A549 (cell line): Measurements from ENCODE around the gene PPP2R2C. TPM values are rescaled to one million over a fixed set of nuclear protein-coding genes. Genes with fewer than 3 reads are reported as not detected.

Experiments used
- ATAC-seq, 2 experiments: fragments of 200-7000 bp in 1 of 2; fragments of >200 bp in 1 of 2; cut with Nextera tagmentation in 1 of 2; cut with Tn5 transposase in 1 of 2; 3 replicates each; pipeline versions ENCODE4 v1.8.0 to v1.9.1; 2018 to 2020; ENCODE audit warnings: mild to moderate bottlenecking in 1 of 2, moderate library complexity in 1 of 2
- CTCF ChIA-PET: fragments of 300-600 bp; sonication (Branson Sonifier 250); formaldehyde crosslinking; extraction: SDS; loops from one replicate; lab custom pipeline; 2021; ENCODE audit warnings: antibody characterized with exemption, inconsistent platforms; lab: Yijun Ruan, JAX
- POLR2A ChIA-PET: fragments of 350-600 bp; formaldehyde crosslinking; extraction: SDS; loops from one replicate; lab custom pipeline; 2021; ENCODE audit warnings: antibody characterized with exemption, inconsistent platforms; lab: Yijun Ruan, JAX
- DNase-seq, 2 experiments: peaks; one replicate each; pipeline versions ENCODE4 v3.0.0 to v3.0.0-alpha.2; 2011 to 2016; ENCODE audit warnings: low read depth in 1 of 2, low spot score in 1 of 2
- FAIRE-seq: peaks from 2 replicates; lab custom pipeline; 2011; peaks lifted over from hg19 to GRCh38; lab: Jason Lieb, UNC
- H3K27ac ChIP-seq, 2 experiments: fragments of >200 bp; sonication (Bioruptor Twin); formaldehyde crosslinking; 3 replicates each; pipeline ENCODE4 v1.5.1; 2016 to 2017
- H3K4me1 ChIP-seq: fragments of >200 bp; sonication (Bioruptor Twin); formaldehyde crosslinking; 3 replicates; pipeline ENCODE4 v1.6.1; 2016
- H3K4me2 ChIP-seq: fragments of >200 bp; sonication (Bioruptor Twin); formaldehyde crosslinking; 3 replicates; pipeline ENCODE4 v1.6.1; 2016
- H3K4me3 ChIP-seq: fragments of >200 bp; sonication (Bioruptor Twin); formaldehyde crosslinking; 3 replicates; pipeline ENCODE4 v1.5.1; 2016
- H3K9me3 ChIP-seq: fragments of >200 bp; sonication (Bioruptor Twin); formaldehyde crosslinking; 3 replicates; pipeline ENCODE4 v1.6.1; 2016
- BHLHE40 ChIP-seq: IDR thresholded peaks from 2 replicates; pipeline ENCODE4 v1.6.1; 2012; ENCODE audit warnings: low read depth, low read length, inconsistent platforms
- CHD4 ChIP-seq: fragments of 200-600 bp; sonication (generic); IDR thresholded peaks from 2 replicates; pipeline ENCODE4 v1.6.1; 2016; ENCODE audit warnings: antibody characterized with exemption, mild to moderate bottlenecking, borderline replicate concordance
- E2F6 ChIP-seq: IDR thresholded peaks from 2 replicates; pipeline ENCODE4 v1.6.1; 2012; ENCODE audit warnings: low read depth, borderline replicate concordance
- EHMT2 ChIP-seq: fragments of 200-600 bp; sonication (generic); IDR thresholded peaks from 2 replicates; pipeline ENCODE4 v1.6.1; 2016; ENCODE audit warnings: antibody characterized with exemption, low read depth, mild to moderate bottlenecking, moderate library complexity
- FOSL2 ChIP-seq, 2 experiments: fragments of 450-650 bp in 1 of 2; fragments of >200 bp in 1 of 2; sonication (Bioruptor Twin) in 1 of 2; formaldehyde crosslinking; IDR thresholded peaks; 2 replicates each; pipeline versions ENCODE4 v1.5.0 to v1.6.1; 2016 to 2020; ENCODE audit warnings: mild to moderate bottlenecking in 1 of 2, moderate library complexity in 1 of 2
- FOXS1 ChIP-seq: fragments of 250-450 bp; sonication (Bioruptor Pico); IDR thresholded peaks from 2 replicates; pipeline ENCODE4 v1.5.0; 2020; ENCODE audit warnings: mild to moderate bottlenecking, moderate library complexity
- HMGXB4 ChIP-seq: fragments of 250-450 bp; sonication (Bioruptor Pico); IDR thresholded peaks from 2 replicates; pipeline ENCODE4 v1.5.0; 2021; ENCODE audit warnings: mild to moderate bottlenecking, moderate library complexity, borderline replicate concordance
- KDM5A ChIP-seq: fragments of 200-600 bp; sonication (generic); IDR thresholded peaks from 2 replicates; pipeline ENCODE4 v1.6.1; 2016; ENCODE audit warnings: antibody characterized with exemption, mild to moderate bottlenecking
- MAZ ChIP-seq: fragments of 150-350 bp; IDR thresholded peaks from 2 replicates; pipeline ENCODE4 v1.6.1; 2014; ENCODE audit warnings: antibody characterized with exemption, low read depth, low read length, borderline replicate concordance
- MYC ChIP-seq: IDR thresholded peaks from 2 replicates; pipeline ENCODE4 v1.6.1; 2012; ENCODE audit warnings: mild to moderate bottlenecking, inconsistent platforms, low read length, improper control_type of control experiment, borderline replicate concordance
- NR3C1 ChIP-seq: fragments of >200 bp; sonication (Bioruptor Twin); formaldehyde crosslinking; IDR thresholded peaks from 3 replicates; pipeline ENCODE4 v1.6.1; 2017
- POLR2A ChIP-seq: IDR thresholded peaks from 2 replicates; pipeline ENCODE4 v1.6.1; 2012; ENCODE audit warnings: mild to moderate bottlenecking, low read length
- RCOR1 ChIP-seq: fragments of 150-350 bp; IDR thresholded peaks from 2 replicates; pipeline ENCODE4 v1.6.1; 2014; ENCODE audit warnings: antibody characterized with exemption, low read length, low read depth
- RNF2 ChIP-seq: fragments of 200-600 bp; sonication (generic); IDR thresholded peaks from 2 replicates; pipeline ENCODE4 v1.6.1; 2016; ENCODE audit warnings: low read depth, mild to moderate bottlenecking, antibody characterized with exemption, moderate library complexity, borderline replicate concordance
- SMC3 ChIP-seq: fragments of >200 bp; sonication (Bioruptor Twin); formaldehyde crosslinking; IDR thresholded peaks from 3 replicates; pipeline ENCODE4 v1.6.1; 2018; ENCODE audit warnings: inconsistent platforms
- TFCP2L1 ChIP-seq: fragments of 250-450 bp; sonication (Bioruptor Pico); IDR thresholded peaks from 2 replicates; pipeline ENCODE4 v1.5.0; 2021; ENCODE audit warnings: mild to moderate bottlenecking
- USF2 ChIP-seq: fragments of 450-650 bp; IDR thresholded peaks from 2 replicates; pipeline ENCODE4 v1.6.1; 2014; ENCODE audit warnings: antibody characterized with exemption
- ZC3H11A ChIP-seq: fragments of 450-650 bp; IDR thresholded peaks from 2 replicates; pipeline ENCODE4 v1.6.1; 2014; ENCODE audit warnings: antibody characterized with exemption, mild to moderate bottlenecking
- ZFP36 ChIP-seq: fragments of 450-650 bp; IDR thresholded peaks from 2 replicates; pipeline ENCODE4 v1.6.1; 2014; ENCODE audit warnings: borderline replicate concordance; ENCODE audit not compliant: partially characterized antibody
- ZNF302 ChIP-seq: fragments of 250-450 bp; sonication (Bioruptor Pico); IDR thresholded peaks from 2 replicates; pipeline ENCODE4 v1.9.0; 2021; ENCODE audit warnings: inconsistent platforms, mild to moderate bottlenecking, moderate library complexity
- ZSCAN20 ChIP-seq: fragments of 250-450 bp; sonication (Bioruptor Pico); IDR thresholded peaks from 2 replicates; pipeline ENCODE4 v1.8.0; 2022; ENCODE audit warnings: mild to moderate bottlenecking, moderate library complexity
- WGBS: methylation state at CpG from one replicate; pipeline ENCODE4 v1.1.6; 2017; ENCODE audit errors: missing lambda C conversion rate; 5-methylcytosine and 5-hydroxymethylcytosine counted together
- polyA plus RNA-seq, 4 experiments: library from polyadenylated mRNA; depleted of rRNA in 3 of 4; stranded (reverse); fragments of >200 nt; fragmentation: RNase III in 1 of 4; extraction: RNeasy Plus Mini Kit Qiagen cat#74134 plus additional on column Dnase treatment in 1 of 4; gene quantifications; 2 replicates in 3 of 4; 3 replicates in 1 of 4; pipeline ENCODE4 v1.2.3, GENCODE V29; 2011 to 2017
- TF ChIP-seq, protein P1 (sequence below): fragments of 150-350 bp; IDR thresholded peaks from 2 replicates; pipeline ENCODE4 v1.6.1; 2014; ENCODE audit warnings: low read depth, mild to moderate bottlenecking, low read length
- TF ChIP-seq, protein P2 (sequence below): fragments of 200-600 bp; sonication (generic); IDR thresholded peaks from 2 replicates; pipeline ENCODE4 v1.6.1; 2016; ENCODE audit warnings: antibody characterized with exemption, mild to moderate bottlenecking, moderate library complexity
- TF ChIP-seq, protein P3 (sequence below): fragments of >200 bp; sonication (Bioruptor Twin); formaldehyde crosslinking; IDR thresholded peaks from 2 replicates; pipeline ENCODE4 v1.6.1; 2016

Gene PPP2R2C
- polyA plus RNA-seq, 2 of the 4 experiments (the other 2 are of a cell fraction) = 23.9 to 29.4 TPM

DNA sequence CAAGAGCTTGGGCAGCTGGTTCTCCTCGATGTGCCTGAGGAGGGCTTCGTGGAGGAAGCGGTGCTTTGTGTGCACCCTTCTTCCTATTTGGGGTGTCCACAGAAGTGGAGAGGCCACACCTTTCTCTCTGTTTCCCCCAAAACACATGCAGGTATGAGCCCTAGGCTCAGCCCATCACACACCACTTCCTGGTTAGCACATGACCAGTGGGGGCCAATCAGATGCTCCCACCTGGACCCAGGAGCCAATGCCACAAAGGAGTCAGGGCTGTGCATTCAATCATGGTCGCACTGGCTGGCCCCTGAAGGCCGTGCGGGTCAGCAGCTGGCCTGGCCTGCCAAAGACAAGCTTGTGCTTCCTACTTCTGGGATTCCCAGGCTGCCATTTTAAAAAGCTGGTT is 51.4 kb downstream of the PPP2R2C start:
- no peak for DNase-seq
- ATAC-seq = no peak
- POLR2A ChIA-PET = no interaction called here
- 0 out of 3 replicates have a peak, but pooled peaks cover 5% of the 10 kb centered on the region for H3K4me1 ChIP-seq
- FAIRE-seq = no peak
- CTCF ChIA-PET = no interaction called here
- 100% methylated on average over 1 of the region's 6 CpGs for WGBS
- H3K4me2 ChIP-seq = no peak overlapping the region
- H3K27ac ChIP-seq = no peak overlapping the region
- no peaks in the 10 kb centered on the region for H3K9me3 ChIP-seq
- no peak for TF ChIP-seq ZNF302
- no peak for TF ChIP-seq E2F6
- TF ChIP-seq, protein P1, sequence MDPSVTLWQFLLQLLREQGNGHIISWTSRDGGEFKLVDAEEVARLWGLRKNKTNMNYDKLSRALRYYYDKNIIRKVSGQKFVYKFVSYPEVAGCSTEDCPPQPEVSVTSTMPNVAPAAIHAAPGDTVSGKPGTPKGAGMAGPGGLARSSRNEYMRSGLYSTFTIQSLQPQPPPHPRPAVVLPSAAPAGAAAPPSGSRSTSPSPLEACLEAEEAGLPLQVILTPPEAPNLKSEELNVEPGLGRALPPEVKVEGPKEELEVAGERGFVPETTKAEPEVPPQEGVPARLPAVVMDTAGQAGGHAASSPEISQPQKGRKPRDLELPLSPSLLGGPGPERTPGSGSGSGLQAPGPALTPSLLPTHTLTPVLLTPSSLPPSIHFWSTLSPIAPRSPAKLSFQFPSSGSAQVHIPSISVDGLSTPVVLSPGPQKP = no peak
- TF ChIP-seq CHD4 = no peak
- TF ChIP-seq FOSL2 (IDR thresholded peaks at IDR 0.05) = no peak
- TF ChIP-seq FOSL2 (CRISPR knock-in tag; IDR thresholded peaks at IDR 0.05) = no peak
- no peak for TF ChIP-seq MYC
- TF ChIP-seq USF2 = no peak
- TF ChIP-seq, protein P2, sequence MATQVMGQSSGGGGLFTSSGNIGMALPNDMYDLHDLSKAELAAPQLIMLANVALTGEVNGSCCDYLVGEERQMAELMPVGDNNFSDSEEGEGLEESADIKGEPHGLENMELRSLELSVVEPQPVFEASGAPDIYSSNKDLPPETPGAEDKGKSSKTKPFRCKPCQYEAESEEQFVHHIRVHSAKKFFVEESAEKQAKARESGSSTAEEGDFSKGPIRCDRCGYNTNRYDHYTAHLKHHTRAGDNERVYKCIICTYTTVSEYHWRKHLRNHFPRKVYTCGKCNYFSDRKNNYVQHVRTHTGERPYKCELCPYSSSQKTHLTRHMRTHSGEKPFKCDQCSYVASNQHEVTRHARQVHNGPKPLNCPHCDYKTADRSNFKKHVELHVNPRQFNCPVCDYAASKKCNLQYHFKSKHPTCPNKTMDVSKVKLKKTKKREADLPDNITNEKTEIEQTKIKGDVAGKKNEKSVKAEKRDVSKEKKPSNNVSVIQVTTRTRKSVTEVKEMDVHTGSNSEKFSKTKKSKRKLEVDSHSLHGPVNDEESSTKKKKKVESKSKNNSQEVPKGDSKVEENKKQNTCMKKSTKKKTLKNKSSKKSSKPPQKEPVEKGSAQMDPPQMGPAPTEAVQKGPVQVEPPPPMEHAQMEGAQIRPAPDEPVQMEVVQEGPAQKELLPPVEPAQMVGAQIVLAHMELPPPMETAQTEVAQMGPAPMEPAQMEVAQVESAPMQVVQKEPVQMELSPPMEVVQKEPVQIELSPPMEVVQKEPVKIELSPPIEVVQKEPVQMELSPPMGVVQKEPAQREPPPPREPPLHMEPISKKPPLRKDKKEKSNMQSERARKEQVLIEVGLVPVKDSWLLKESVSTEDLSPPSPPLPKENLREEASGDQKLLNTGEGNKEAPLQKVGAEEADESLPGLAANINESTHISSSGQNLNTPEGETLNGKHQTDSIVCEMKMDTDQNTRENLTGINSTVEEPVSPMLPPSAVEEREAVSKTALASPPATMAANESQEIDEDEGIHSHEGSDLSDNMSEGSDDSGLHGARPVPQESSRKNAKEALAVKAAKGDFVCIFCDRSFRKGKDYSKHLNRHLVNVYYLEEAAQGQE = no peak
- TF ChIP-seq RCOR1 = no peak
- TF ChIP-seq KDM5A = no peak
- TF ChIP-seq ZSCAN20 (CRISPR knock-in tag) = no peak
- no peak for TF ChIP-seq SMC3
- no peak overlapping the region for H3K4me3 ChIP-seq

- H3K9me3 ChIP-seq = no peaks in the 10 kb centered on the region
- TF ChIP-seq RNF2 = no peak
- TF ChIP-seq EHMT2 = no peak
- TF ChIP-seq ZC3H11A = no peak
- no peak for TF ChIP-seq NR3C1
- TF ChIP-seq, protein P2 = no peak
- TF ChIP-seq BHLHE40 = no peak
- no peak for TF ChIP-seq ZFP36
- no peak for TF ChIP-seq HMGXB4 (CRISPR knock-in tag)
- TF ChIP-seq MAZ = no peak
- TF ChIP-seq POLR2A = no peak
- TF ChIP-seq KDM5A = no peak
- TF ChIP-seq RCOR1 = no peak
- TF ChIP-seq TFCP2L1 (CRISPR knock-in tag) = no peak
- TF ChIP-seq, protein P3, sequence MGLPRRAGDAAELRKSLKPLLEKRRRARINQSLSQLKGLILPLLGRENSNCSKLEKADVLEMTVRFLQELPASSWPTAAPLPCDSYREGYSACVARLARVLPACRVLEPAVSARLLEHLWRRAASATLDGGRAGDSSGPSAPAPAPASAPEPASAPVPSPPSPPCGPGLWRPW = no peak
- TF ChIP-seq FOXS1 = no peak
- WGBS = 87% methylated on average over 7 of the region's 7 CpGs
- 0 out of 3 replicates have a peak, but pooled peaks cover 5% of the 10 kb centered on the region for H3K4me1 ChIP-seq
- no peak overlapping the region for H3K4me2 ChIP-seq
- POLR2A ChIA-PET = no interaction called here
- no peak overlapping the region for H3K27ac ChIP-seq
- H3K4me3 ChIP-seq = no peak overlapping the region
- no peak for DNase-seq
- no peak for FAIRE-seq
- CTCF ChIA-PET = no interaction called here
- ATAC-seq = no peak
Observed at GRCh38 chr4:6420036-6420435, 52.4 kb downstream of the PPP2R2C start.
